Epidermal melanocyte (primary cell): ENCODE measurements around the gene FAM168B.

ENCODE experiments used
- DNase-seq: peaks from one replicate; pipeline ENCODE4 v3.0.0; 2011; ENCODE audit warnings: low spot score; ENCODE audit not compliant: insufficient read length

Gene FAM168B

GRCh38 chr2:131026919-131027318, 66.3 kb downstream of the FAM168B start:
- DNase-seq, result no peak

GRCh38 chr2:131023758-131024157, 69.5 kb downstream of the FAM168B start:
- no peak for DNase-seq

- no peak for DNase-seq
Observed at GRCh38 chr2:131022731-131023130, 70.5 kb downstream of the FAM168B start.

GRCh38 chr2:131016826-131017741, 76.2 kb downstream of the FAM168B start:
- DNase-seq, result no peak

- DNase-seq, result no peak
Observed at GRCh38 chr2:131015764-131016163, 77.5 kb downstream of the FAM168B start.

- DNase-seq, result no peak
Observed at GRCh38 chr2:131014141-131014540, 79.1 kb downstream of the FAM168B start.

GRCh38 chr2:131011486-131011885, 81.8 kb downstream of the FAM168B start:
- DNase-seq, result no peak

- DNase-seq, result no peak
Observed at GRCh38 chr2:131010566-131010965, 82.7 kb downstream of the FAM168B start.

GRCh38 chr2:131009713-131010475, 83.4 kb downstream of the FAM168B start:
- DNase-seq, result no peak

- DNase-seq, result no peak
Observed at GRCh38 chr2:131008967-131009366, 84.3 kb downstream of the FAM168B start.

GRCh38 chr2:131006561-131006960, 86.7 kb downstream of the FAM168B start:
- DNase-seq, result no peak

- DNase-seq, result no peak
Observed at GRCh38 chr2:131005216-131005935, 87.9 kb downstream of the FAM168B start.

- no peak for DNase-seq
Observed at GRCh38 chr2:131004446-131005209, 88.6 kb downstream of the FAM168B start.

GRCh38 chr2:130998561-130998960, 94.7 kb downstream of the FAM168B start:
- no peak for DNase-seq
